Measurements from ENCODE around the gene CEMIP.

The CEMIP gene

DNA sequence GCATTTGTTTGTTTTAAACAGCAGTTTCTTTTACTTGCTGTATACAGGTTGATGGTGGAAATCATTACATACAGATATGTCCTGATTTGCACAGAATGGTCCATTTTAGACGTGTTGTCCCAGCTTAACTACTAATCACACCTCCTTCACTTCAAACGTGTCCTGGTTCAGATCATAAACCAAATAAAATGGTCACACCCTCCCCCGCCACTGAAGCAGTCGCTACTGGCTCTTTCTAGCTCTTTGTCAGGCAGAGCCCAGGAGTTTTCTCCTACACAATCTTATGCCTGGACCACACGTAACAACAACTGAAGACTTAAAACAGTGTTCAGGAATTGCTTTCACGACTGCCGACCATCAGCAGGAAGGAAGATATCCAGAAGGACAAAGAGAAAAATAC, 136.9 kb downstream of the CEMIP start:
- H3K27ac ChIP-seq = no peak overlapping the region
- TF ChIP-seq, protein P1, sequence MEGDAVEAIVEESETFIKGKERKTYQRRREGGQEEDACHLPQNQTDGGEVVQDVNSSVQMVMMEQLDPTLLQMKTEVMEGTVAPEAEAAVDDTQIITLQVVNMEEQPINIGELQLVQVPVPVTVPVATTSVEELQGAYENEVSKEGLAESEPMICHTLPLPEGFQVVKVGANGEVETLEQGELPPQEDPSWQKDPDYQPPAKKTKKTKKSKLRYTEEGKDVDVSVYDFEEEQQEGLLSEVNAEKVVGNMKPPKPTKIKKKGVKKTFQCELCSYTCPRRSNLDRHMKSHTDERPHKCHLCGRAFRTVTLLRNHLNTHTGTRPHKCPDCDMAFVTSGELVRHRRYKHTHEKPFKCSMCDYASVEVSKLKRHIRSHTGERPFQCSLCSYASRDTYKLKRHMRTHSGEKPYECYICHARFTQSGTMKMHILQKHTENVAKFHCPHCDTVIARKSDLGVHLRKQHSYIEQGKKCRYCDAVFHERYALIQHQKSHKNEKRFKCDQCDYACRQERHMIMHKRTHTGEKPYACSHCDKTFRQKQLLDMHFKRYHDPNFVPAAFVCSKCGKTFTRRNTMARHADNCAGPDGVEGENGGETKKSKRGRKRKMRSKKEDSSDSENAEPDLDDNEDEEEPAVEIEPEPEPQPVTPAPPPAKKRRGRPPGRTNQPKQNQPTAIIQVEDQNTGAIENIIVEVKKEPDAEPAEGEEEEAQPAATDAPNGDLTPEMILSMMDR (IDR thresholded peaks at IDR 0.05) = no peak
- no peak for TF ChIP-seq ZFX (IDR thresholded peaks at IDR 0.05; ENCODE audit: borderline replicate concordance)

DNA sequence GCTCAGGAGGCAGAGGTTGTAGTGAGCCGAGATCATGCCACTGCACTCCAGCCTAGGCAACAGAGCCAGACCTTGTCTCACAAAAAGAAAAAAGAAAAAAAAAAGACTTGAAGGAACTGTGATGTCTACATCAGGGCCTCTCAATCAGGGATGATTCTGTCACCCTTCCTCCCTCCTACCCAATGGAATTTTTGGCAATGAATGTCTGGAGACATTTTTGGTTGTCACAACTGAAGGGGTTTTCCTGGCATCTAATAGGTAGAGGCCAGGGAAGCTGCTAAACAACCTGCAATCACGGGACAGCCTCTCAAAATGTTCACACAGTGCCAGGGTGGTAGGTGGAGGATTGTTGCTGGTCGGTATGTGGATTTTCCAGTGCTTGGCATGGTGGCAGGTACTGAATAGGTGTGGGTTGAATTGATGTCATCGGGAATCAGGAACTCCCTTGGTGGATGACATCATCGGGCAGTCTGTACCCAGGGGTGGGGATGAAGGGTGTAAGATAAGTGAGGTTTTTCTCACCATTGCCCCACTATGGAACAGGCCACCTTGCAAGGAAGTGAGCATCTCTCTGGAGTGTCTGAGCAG, 139.1 kb downstream of the CEMIP start:
- TF ChIP-seq, protein P1 (IDR thresholded peaks at IDR 0.05) = no peak
- no peak for TF ChIP-seq ZFX (IDR thresholded peaks at IDR 0.05; ENCODE audit: borderline replicate concordance)

DNA sequence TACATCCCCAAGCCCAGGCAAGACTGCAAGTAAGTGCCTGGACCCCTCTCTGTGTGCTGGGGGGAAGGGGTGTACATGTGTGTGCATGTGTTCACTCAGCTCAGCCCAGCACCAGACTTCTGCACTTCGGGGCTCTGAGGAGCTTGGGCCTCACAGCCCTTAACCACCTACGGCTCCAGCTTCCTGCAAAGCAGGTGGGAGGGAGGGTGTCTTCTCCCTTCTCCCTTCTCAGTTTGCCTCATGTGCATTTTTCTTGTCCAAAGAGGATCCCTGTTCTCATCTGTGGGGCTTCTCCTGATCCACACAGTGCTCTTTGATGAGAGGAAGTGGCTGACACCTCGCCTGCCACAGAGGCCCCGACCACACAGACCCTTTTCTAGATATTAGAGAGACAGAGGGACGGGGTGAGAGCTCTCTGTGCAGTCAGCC, 141.1 kb downstream of the CEMIP start:
- TF ChIP-seq, protein P1 (IDR thresholded peaks at IDR 0.05) = no peak
- no peak for TF ChIP-seq ZFX (IDR thresholded peaks at IDR 0.05; ENCODE audit: borderline replicate concordance)
- no peak overlapping the region for H3K27ac ChIP-seq

More for the DNA sequence above, 139.1 kb downstream of the CEMIP start:
- H3K27ac ChIP-seq = no peak overlapping the region

DNA sequence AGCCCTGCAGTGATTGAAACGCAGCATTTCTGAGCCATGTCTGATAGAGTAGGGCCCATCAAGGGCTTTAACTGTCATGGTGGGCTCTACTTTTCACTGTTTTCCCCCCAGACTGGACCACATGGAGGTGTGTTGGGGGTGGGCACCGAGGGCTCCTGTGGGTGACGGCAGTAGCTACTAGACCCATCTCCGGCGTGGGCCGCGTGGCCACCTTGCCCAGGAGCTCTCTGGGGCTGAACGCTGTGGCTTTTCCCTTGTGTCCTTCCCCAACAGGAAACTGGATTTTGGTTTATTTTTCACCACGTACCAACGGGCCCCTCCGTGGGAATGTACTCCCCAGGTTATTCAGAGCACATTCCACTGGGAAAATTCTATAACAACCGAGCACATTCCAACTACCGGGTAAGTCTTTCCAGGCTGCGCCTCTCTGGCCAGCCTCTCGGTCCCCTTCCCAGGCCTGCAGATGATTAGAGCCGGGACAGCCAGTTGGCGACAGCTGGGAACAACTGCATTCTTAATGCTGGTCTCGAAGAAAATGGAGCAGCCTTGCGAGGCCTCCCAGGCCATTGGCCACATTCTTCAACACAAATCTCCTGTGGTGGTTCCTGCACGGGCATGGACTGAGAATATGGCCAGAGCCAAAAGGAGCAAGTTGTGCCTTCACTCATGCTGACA, 142.7 kb downstream of the CEMIP start:
- H3K27ac ChIP-seq = no peak overlapping the region
- TF ChIP-seq, protein P1 (IDR thresholded peaks at IDR 0.05) = no peak
- TF ChIP-seq ZFX (IDR thresholded peaks at IDR 0.05; ENCODE audit: borderline replicate concordance) = no peak

DNA sequence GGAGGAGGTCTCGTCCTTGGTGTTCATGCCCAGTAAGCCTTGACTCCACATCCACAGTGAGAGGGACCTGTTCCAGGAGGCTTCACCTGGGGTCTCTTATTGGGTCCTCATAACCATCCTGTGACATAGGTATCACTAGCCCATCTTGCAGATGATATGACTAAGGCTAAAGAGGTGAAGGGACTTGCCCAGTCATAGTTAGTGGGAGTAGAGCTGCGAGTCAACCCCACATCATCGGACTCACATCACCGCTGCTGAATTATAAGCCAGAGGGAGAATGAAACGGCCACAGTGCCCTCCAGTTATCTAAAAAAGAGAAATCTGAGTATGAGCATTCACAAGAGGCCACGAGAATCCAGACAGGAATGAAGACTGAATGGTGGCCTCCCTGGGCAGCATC, 144.5 kb downstream of the CEMIP start:
- no peak overlapping the region for H3K27ac ChIP-seq
- TF ChIP-seq, protein P1 (IDR thresholded peaks at IDR 0.05) = no peak
- no peak for TF ChIP-seq ZFX (IDR thresholded peaks at IDR 0.05; ENCODE audit: borderline replicate concordance)

DNA sequence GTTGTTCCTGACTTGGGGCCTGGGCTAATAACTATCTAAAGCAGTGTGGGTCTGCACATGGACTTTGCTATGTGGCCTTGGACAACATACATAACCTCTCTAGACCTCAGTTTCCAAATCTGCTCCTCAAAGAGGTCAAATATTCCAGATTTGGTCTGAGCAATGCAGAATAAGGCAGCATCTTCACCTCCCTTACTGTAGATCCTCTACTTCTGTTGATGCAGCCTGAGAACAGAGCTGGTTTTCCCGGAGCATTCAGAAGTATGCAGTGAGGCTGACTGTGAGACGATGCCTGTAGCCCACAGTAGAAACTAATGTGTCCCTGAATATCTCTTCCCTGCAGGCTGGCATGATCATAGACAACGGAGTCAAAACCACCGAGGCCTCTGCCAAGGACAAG, 145.1 kb downstream of the CEMIP start:
- H3K27ac ChIP-seq = no peak overlapping the region
- TF ChIP-seq, protein P1 (IDR thresholded peaks at IDR 0.05) = no peak
- TF ChIP-seq ZFX (IDR thresholded peaks at IDR 0.05; ENCODE audit: borderline replicate concordance) = no peak

DNA sequence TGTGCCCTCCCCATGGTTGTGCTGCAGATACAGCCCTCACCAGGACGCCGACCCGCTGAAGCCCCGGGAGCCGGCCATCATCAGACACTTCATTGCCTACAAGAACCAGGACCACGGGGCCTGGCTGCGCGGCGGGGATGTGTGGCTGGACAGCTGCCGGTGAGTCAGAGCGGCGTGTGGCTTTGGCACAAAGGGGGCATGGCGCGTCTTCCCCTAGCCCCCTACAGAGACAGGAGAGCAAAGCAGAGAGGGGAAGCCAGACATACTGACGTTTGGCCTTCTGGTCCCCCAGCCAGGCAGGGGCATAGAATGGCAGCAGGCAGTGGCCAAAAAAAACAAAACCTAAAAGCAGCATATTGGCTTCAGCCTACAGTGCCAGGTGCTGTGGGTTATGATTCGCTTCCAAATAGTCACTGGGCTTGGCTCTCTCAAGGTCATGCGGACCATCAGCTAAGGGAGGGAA, 146.5 kb downstream of the CEMIP start:
- no peak overlapping the region for H3K27ac ChIP-seq
- no peak for TF ChIP-seq ZFX (IDR thresholded peaks at IDR 0.05; ENCODE audit: borderline replicate concordance)
- TF ChIP-seq, protein P1 (IDR thresholded peaks at IDR 0.05) = no peak
